Measurements from ENCODE around the gene RCN2.

GRCh38 chr15:76987896-76988860 lies 56.6 kb downstream of the RCN2 start:
- TF ChIP-seq POLR2AphosphoS5 (IDR thresholded peaks at IDR 0.05; ENCODE audit: low read depth) (peak; percentile 40), CTCF (IDR thresholded peaks at IDR 0.05; ENCODE audit: insufficient read depth, low read length) (no peak), REST (IDR thresholded peaks at IDR 0.05; ENCODE audit: insufficient replicate concordance, low read depth) (no peak), SPI1 (IDR thresholded peaks at IDR 0.05; ENCODE audit: borderline replicate concordance, low read depth) (peak; percentile 92), GABPA (IDR thresholded peaks at IDR 0.05; ENCODE audit: low read depth) (no peak)

Data from HL-60 (cell line).